Endothelial cell of umbilical vein (primary cell): ENCODE data around the gene PPP1R2C.

Source experiments
- EZH2 ChIP-seq: IDR thresholded peaks from 2 replicates; pipeline ENCODE4 v1.6.1; 2012; ENCODE audit warnings: borderline replicate concordance, low read depth, mild to moderate bottlenecking, moderate library complexity, low read length, inconsistent platforms; ENCODE audit not compliant: severe bottlenecking
- GATA2 ChIP-seq: IDR thresholded peaks from 2 replicates; pipeline ENCODE4 v1.7.0; 2011; ENCODE audit warnings: low read depth, mild to moderate bottlenecking, moderate library complexity, mixed read lengths, low read length; ENCODE audit not compliant: insufficient read length, insufficient read depth
- JUN ChIP-seq: IDR thresholded peaks from 2 replicates; pipeline ENCODE4 v1.6.1; 2011; ENCODE audit warnings: borderline replicate concordance, low read depth; ENCODE audit not compliant: insufficient read length, insufficient read depth
- MYC ChIP-seq: IDR thresholded peaks from one replicate; pipeline ENCODE4 v1.6.1; 2011; ENCODE audit warnings: mild to moderate bottlenecking, low read depth, low read length
- POLR2A ChIP-seq: IDR thresholded peaks from 2 replicates; pipeline ENCODE4 v1.6.1; 2012; ENCODE audit warnings: low read depth, mild to moderate bottlenecking, control low read depth, low read length
- POLR2AphosphoS5 ChIP-seq: IDR thresholded peaks from 2 replicates; pipeline ENCODE4 v1.6.1; 2012; ENCODE audit warnings: low read depth, mild to moderate bottlenecking, control low read depth, low read length, moderate library complexity; ENCODE audit not compliant: insufficient read depth
- TF ChIP-seq, protein P1 (sequence below), 2 donors: IDR thresholded peaks; 1 replicate in 1 of 2; 2 replicates in 1 of 2; pipeline ENCODE4 v1.5.1; 2011; ENCODE audit warnings: low read length in 2 of 2, mild to moderate bottlenecking in 2 of 2, moderate library complexity in 2 of 2, control low read depth in 1 of 2, inconsistent platforms in 1 of 2, low read depth in 1 of 2; ENCODE audit not compliant: insufficient read depth in 1 of 2; ENCODE audit errors: extremely low read depth in 1 of 2
- TF ChIP-seq, protein P2 (sequence below): IDR thresholded peaks from 2 replicates; pipeline ENCODE4 v1.6.1; 2011; ENCODE audit not compliant: insufficient read depth, insufficient read length

DNA sequence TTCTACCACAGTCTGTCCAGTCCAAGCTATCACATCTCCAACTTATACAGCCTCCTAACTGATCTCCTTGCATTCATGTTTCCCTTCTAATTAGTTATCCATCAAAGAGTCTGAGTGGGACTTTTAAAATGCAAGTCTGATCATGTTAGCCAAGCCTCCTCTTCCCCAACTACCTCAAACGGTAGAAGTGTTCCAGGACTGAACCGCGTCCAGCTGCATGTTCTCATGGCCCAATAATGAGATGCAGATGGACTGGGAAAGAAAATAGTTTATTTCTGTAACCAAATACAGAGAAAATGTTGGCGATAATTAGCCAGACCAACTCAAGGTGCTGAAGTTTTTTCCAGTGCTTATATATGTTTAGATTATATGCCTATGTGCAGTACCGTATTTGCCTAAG, 46.6 kb upstream of the PPP1R2C start:
- TF ChIP-seq, protein P1, sequence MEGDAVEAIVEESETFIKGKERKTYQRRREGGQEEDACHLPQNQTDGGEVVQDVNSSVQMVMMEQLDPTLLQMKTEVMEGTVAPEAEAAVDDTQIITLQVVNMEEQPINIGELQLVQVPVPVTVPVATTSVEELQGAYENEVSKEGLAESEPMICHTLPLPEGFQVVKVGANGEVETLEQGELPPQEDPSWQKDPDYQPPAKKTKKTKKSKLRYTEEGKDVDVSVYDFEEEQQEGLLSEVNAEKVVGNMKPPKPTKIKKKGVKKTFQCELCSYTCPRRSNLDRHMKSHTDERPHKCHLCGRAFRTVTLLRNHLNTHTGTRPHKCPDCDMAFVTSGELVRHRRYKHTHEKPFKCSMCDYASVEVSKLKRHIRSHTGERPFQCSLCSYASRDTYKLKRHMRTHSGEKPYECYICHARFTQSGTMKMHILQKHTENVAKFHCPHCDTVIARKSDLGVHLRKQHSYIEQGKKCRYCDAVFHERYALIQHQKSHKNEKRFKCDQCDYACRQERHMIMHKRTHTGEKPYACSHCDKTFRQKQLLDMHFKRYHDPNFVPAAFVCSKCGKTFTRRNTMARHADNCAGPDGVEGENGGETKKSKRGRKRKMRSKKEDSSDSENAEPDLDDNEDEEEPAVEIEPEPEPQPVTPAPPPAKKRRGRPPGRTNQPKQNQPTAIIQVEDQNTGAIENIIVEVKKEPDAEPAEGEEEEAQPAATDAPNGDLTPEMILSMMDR (IDR thresholded peaks at IDR 0.05; ENCODE audit: extremely low read depth in 1 of 2, insufficient read depth in 1 of 2, low read depth in 1 of 2, low read length in 2 of 2) = no peak
- no peak for TF ChIP-seq POLR2A
- no peak for TF ChIP-seq GATA2
- no peak for TF ChIP-seq POLR2AphosphoS5
- TF ChIP-seq EZH2 = no peak
- TF ChIP-seq MYC = no peak
- TF ChIP-seq JUN = no peak
- TF ChIP-seq, protein P2, sequence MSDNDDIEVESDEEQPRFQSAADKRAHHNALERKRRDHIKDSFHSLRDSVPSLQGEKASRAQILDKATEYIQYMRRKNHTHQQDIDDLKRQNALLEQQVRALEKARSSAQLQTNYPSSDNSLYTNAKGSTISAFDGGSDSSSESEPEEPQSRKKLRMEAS = no peak
